HEK293 (cell line): ENCODE measurements around the gene ITSN1.

Experiments
- ZNF10 ChIP-seq: fragments of 450-650 bp; formaldehyde crosslinking; IDR thresholded peaks from 2 replicates; pipeline ENCODE4 v1.5.1; 2017; ENCODE audit warnings: missing biosample characterization, missing genetic modification characterization
- ZNF350 ChIP-seq: fragments of 450-650 bp; formaldehyde crosslinking; IDR thresholded peaks from 2 replicates; pipeline ENCODE4 v1.5.0; 2017; ENCODE audit warnings: missing biosample characterization, mild to moderate bottlenecking, missing genetic modification characterization
- ZNF530 ChIP-seq: fragments of 450-650 bp; formaldehyde crosslinking; IDR thresholded peaks from 2 replicates; pipeline ENCODE4 v1.5.1; 2016; ENCODE audit warnings: low read depth, missing biosample characterization, missing genetic modification characterization
- TF ChIP-seq, protein P1 (sequence below): fragments of 450-650 bp; formaldehyde crosslinking; IDR thresholded peaks from 2 replicates; pipeline ENCODE4 v1.5.1; 2016; ENCODE audit warnings: missing biosample characterization, missing genetic modification characterization
- TF ChIP-seq, protein P2 (sequence below): fragments of 450-650 bp; formaldehyde crosslinking; IDR thresholded peaks from 2 replicates; pipeline ENCODE4 v1.5.1; 2017; ENCODE audit warnings: missing biosample characterization, missing genetic modification characterization
- TF ChIP-seq, protein P3 (sequence below): fragments of 450-650 bp; formaldehyde crosslinking; IDR thresholded peaks from 2 replicates; pipeline ENCODE4 v1.5.1; 2016; ENCODE audit warnings: missing biosample characterization, missing genetic modification characterization

DNA sequence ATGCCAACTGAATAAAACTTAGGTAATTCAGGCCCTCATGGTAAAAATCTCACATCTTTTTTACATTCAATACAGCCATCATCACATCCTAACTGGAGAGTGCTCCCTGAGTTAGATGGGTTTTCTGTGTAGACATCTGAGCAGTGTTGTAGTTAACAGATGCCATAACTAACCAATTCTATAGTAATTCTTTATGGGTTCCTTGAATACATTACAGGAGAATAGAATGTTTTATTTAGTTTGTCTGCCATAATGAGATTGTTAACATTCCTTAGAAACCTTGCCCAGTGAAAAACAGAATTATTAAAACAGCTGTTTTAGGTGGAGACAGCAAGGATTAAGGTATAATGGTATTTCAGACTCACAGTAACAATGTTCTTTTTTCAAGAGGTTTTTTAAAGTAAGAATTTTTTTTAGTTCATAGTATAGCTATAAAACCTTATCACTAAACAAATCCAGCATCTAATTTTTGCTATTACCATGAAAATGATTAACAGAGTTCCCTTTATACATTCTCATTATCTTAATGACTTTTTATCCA is 178.0 kb downstream of the ITSN1 start:
- TF ChIP-seq, protein P1, sequence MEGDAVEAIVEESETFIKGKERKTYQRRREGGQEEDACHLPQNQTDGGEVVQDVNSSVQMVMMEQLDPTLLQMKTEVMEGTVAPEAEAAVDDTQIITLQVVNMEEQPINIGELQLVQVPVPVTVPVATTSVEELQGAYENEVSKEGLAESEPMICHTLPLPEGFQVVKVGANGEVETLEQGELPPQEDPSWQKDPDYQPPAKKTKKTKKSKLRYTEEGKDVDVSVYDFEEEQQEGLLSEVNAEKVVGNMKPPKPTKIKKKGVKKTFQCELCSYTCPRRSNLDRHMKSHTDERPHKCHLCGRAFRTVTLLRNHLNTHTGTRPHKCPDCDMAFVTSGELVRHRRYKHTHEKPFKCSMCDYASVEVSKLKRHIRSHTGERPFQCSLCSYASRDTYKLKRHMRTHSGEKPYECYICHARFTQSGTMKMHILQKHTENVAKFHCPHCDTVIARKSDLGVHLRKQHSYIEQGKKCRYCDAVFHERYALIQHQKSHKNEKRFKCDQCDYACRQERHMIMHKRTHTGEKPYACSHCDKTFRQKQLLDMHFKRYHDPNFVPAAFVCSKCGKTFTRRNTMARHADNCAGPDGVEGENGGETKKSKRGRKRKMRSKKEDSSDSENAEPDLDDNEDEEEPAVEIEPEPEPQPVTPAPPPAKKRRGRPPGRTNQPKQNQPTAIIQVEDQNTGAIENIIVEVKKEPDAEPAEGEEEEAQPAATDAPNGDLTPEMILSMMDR (tag by site-specific recombination): no peak
- TF ChIP-seq, protein P2, sequence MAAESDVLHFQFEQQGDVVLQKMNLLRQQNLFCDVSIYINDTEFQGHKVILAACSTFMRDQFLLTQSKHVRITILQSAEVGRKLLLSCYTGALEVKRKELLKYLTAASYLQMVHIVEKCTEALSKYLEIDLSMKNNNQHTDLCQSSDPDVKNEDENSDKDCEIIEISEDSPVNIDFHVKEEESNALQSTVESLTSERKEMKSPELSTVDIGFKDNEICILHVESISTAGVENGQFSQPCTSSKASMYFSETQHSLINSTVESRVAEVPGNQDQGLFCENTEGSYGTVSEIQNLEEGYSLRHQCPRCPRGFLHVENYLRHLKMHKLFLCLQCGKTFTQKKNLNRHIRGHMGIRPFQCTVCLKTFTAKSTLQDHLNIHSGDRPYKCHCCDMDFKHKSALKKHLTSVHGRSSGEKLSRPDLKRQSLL (tag by site-specific recombination): no peak
- TF ChIP-seq ZNF530: no peak
- no peak for TF ChIP-seq ZNF10 (tag by site-specific recombination)
- TF ChIP-seq ZNF350 (tag by site-specific recombination): no peak
- TF ChIP-seq, protein P3, sequence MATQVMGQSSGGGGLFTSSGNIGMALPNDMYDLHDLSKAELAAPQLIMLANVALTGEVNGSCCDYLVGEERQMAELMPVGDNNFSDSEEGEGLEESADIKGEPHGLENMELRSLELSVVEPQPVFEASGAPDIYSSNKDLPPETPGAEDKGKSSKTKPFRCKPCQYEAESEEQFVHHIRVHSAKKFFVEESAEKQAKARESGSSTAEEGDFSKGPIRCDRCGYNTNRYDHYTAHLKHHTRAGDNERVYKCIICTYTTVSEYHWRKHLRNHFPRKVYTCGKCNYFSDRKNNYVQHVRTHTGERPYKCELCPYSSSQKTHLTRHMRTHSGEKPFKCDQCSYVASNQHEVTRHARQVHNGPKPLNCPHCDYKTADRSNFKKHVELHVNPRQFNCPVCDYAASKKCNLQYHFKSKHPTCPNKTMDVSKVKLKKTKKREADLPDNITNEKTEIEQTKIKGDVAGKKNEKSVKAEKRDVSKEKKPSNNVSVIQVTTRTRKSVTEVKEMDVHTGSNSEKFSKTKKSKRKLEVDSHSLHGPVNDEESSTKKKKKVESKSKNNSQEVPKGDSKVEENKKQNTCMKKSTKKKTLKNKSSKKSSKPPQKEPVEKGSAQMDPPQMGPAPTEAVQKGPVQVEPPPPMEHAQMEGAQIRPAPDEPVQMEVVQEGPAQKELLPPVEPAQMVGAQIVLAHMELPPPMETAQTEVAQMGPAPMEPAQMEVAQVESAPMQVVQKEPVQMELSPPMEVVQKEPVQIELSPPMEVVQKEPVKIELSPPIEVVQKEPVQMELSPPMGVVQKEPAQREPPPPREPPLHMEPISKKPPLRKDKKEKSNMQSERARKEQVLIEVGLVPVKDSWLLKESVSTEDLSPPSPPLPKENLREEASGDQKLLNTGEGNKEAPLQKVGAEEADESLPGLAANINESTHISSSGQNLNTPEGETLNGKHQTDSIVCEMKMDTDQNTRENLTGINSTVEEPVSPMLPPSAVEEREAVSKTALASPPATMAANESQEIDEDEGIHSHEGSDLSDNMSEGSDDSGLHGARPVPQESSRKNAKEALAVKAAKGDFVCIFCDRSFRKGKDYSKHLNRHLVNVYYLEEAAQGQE (tag by site-specific recombination): no peak
